HEK293 (cell line): ENCODE measurements around the gene PPP2R1B.
A peak's percentile ranks its signal among the peaks of the same experiment; 100 is the strongest.

ENCODE experiments used
- BCL11B ChIP-seq: fragments of 450-650 bp; formaldehyde crosslinking; IDR thresholded peaks from 2 replicates; pipeline ENCODE4 v1.5.1; 2016; ENCODE audit warnings: low read depth, missing biosample characterization, missing genetic modification characterization
- FEZF1 ChIP-seq: fragments of 450-650 bp; formaldehyde crosslinking; IDR thresholded peaks from 2 replicates; pipeline ENCODE4 v1.5.1; 2016; ENCODE audit warnings: missing biosample characterization, missing genetic modification characterization
- IKZF3 ChIP-seq: fragments of 450-650 bp; IDR thresholded peaks from 2 replicates; pipeline ENCODE4 v1.5.0; 2018; ENCODE audit warnings: missing biosample characterization, mild to moderate bottlenecking, missing genetic modification characterization, moderate library complexity
- KLF10 ChIP-seq: fragments of 450-650 bp; IDR thresholded peaks from 2 replicates; pipeline ENCODE4 v1.5.1; 2018; ENCODE audit warnings: missing biosample characterization, mild to moderate bottlenecking, missing genetic modification characterization
- KLF8 ChIP-seq: fragments of 450-650 bp; formaldehyde crosslinking; IDR thresholded peaks from 2 replicates; pipeline ENCODE4 v1.5.1; 2016; ENCODE audit warnings: missing biosample characterization, missing genetic modification characterization
- SP3 ChIP-seq: fragments of 450-650 bp; formaldehyde crosslinking; IDR thresholded peaks from 2 replicates; pipeline ENCODE4 v1.5.1; 2016; ENCODE audit warnings: missing biosample characterization, missing genetic modification characterization
- ZBTB21 ChIP-seq: fragments of 450-650 bp; formaldehyde crosslinking; IDR thresholded peaks from 2 replicates; pipeline ENCODE4 v1.5.1; 2017; ENCODE audit warnings: missing biosample characterization, missing genetic modification characterization
- ZFP3 ChIP-seq: fragments of 450-650 bp; formaldehyde crosslinking; IDR thresholded peaks from 2 replicates; pipeline ENCODE4 v1.5.1; 2016; ENCODE audit warnings: low read depth, missing biosample characterization, missing genetic modification characterization
- ZNF10 ChIP-seq: fragments of 450-650 bp; formaldehyde crosslinking; IDR thresholded peaks from 2 replicates; pipeline ENCODE4 v1.5.1; 2017; ENCODE audit warnings: missing biosample characterization, missing genetic modification characterization
- ZNF175 ChIP-seq: fragments of 450-650 bp; formaldehyde crosslinking; IDR thresholded peaks from 2 replicates; pipeline ENCODE4 v1.5.1; 2016; ENCODE audit warnings: missing biosample characterization, missing genetic modification characterization
- ZNF202 ChIP-seq: fragments of 450-650 bp; formaldehyde crosslinking; IDR thresholded peaks from 2 replicates; pipeline ENCODE4 v1.5.1; 2016; ENCODE audit warnings: missing biosample characterization, missing genetic modification characterization, borderline replicate concordance
- ZNF221 ChIP-seq: fragments of 450-650 bp; formaldehyde crosslinking; IDR thresholded peaks from 2 replicates; pipeline ENCODE4 v1.5.1; 2017; ENCODE audit warnings: missing biosample characterization, missing genetic modification characterization, borderline replicate concordance
- ZNF366 ChIP-seq: fragments of 450-650 bp; formaldehyde crosslinking; conservative IDR thresholded peaks from 2 replicates; pipeline ENCODE4 v1.5.1; 2016; ENCODE audit warnings: missing biosample characterization, missing genetic modification characterization
- ZNF391 ChIP-seq: fragments of 450-650 bp; formaldehyde crosslinking; IDR thresholded peaks from 2 replicates; pipeline ENCODE4 v1.5.1; 2016; ENCODE audit warnings: low read depth, missing biosample characterization, missing genetic modification characterization, borderline replicate concordance
- ZNF423 ChIP-seq: fragments of 450-650 bp; formaldehyde crosslinking; IDR thresholded peaks from 2 replicates; pipeline ENCODE4 v1.5.1; 2016; ENCODE audit warnings: missing biosample characterization, missing genetic modification characterization
- ZNF529 ChIP-seq: fragments of 450-650 bp; formaldehyde crosslinking; IDR thresholded peaks from 2 replicates; pipeline ENCODE4 v1.5.1; 2017; ENCODE audit warnings: missing genetic modification characterization, missing biosample characterization; ENCODE audit not compliant: insufficient replicate concordance
- ZNF701 ChIP-seq: fragments of 450-650 bp; formaldehyde crosslinking; IDR thresholded peaks from 2 replicates; pipeline ENCODE4 v1.5.1; 2016; ENCODE audit warnings: missing biosample characterization, missing genetic modification characterization
- ZNF785 ChIP-seq: fragments of 450-650 bp; formaldehyde crosslinking; IDR thresholded peaks from 2 replicates; pipeline ENCODE4 v1.5.1; 2016; ENCODE audit warnings: missing biosample characterization, missing genetic modification characterization
- ZSCAN16 ChIP-seq: fragments of 450-650 bp; formaldehyde crosslinking; IDR thresholded peaks from 2 replicates; pipeline ENCODE4 v1.5.1; 2016; ENCODE audit warnings: missing biosample characterization, missing genetic modification characterization
- TF ChIP-seq, protein P1 (sequence below): fragments of 450-650 bp; formaldehyde crosslinking; IDR thresholded peaks from 2 replicates; pipeline ENCODE4 v1.5.1; 2016; ENCODE audit warnings: missing biosample characterization, missing genetic modification characterization
- TF ChIP-seq, protein P2 (sequence below): fragments of 450-650 bp; formaldehyde crosslinking; conservative IDR thresholded peaks from 2 replicates; pipeline ENCODE4 v1.5.1; 2016; ENCODE audit warnings: low read depth, missing biosample characterization, missing genetic modification characterization
- TF ChIP-seq, protein P3 (sequence below): fragments of 450-650 bp; formaldehyde crosslinking; IDR thresholded peaks from 2 replicates; pipeline ENCODE4 v1.5.1; 2016; ENCODE audit warnings: missing biosample characterization, missing genetic modification characterization
- TF ChIP-seq, protein P4 (sequence below): fragments of 450-650 bp; formaldehyde crosslinking; IDR thresholded peaks from 2 replicates; pipeline ENCODE4 v1.5.1; 2016; ENCODE audit warnings: missing biosample characterization, missing genetic modification characterization
- TF ChIP-seq, protein P5 (sequence below): fragments of 450-650 bp; IDR thresholded peaks from 2 replicates; pipeline ENCODE4 v1.5.1; 2018; ENCODE audit warnings: missing biosample characterization, missing genetic modification characterization
- TF ChIP-seq, protein P6 (sequence below): fragments of 450-650 bp; formaldehyde crosslinking; IDR thresholded peaks from 2 replicates; pipeline ENCODE4 v1.5.1; 2017; ENCODE audit warnings: missing biosample characterization, missing genetic modification characterization
- TF ChIP-seq, protein P7 (sequence below): fragments of 450-650 bp; formaldehyde crosslinking; IDR thresholded peaks from 2 replicates; pipeline ENCODE4 v1.5.1; 2016; ENCODE audit warnings: missing biosample characterization, missing genetic modification characterization

Gene PPP2R1B

DNA sequence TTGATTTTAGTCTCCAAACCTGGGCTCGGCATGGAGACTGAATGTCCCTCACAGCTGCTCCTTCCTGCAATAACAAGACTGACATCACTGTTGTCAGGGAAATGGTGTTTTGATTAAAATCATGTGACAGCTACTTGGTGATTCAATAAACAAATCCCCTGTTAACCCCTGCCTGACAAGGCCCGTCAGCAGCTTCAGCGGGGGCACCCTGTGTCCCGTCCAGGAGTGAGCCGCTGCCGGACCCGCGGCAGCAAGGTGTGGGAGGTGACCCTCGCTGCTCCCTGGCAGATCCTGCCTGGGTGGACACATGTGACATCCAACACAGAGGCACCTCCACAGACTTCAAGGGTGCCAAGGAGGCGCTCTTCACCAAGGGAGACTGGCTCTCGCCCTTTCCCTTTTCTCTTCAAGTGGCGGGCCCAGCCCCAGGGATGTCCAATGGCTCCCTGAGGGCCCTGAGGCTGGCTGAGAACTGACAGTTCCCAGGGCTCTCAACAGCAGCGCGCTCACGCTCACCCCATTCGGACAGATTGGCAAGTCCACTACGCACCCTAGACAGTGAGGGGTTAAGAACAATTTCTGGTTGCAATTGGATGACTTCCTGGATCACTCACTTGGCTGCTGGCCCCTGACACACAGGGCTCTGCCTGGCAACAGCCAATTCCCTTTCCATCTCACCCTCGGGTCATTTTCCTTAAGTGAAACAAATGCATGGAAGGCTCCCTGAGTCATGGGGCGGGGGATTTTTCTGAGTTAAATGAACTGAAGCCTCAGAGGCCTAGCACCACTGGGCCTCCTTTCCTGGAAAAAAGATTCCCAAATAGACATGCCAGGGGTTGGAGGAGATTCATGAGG, 30.7 kb downstream of the PPP2R1B start (continued):
- TF ChIP-seq ZNF10 (tag by site-specific recombination) (0 out of 2 replicates have a peak, but pooled peaks have one; percentile 8), ZFP3 (tag by site-specific recombination) (no peak), ZBTB21 (tag by site-specific recombination) (0 out of 2 replicates have a peak, but pooled peaks have one; percentile 19), ZNF785 (tag by site-specific recombination) (no peak), ZNF202 (tag by site-specific recombination) (no peak), ZNF423 (tag by site-specific recombination) (no peak), ZNF366 (tag by site-specific recombination) (no peak), FEZF1 (tag by site-specific recombination) (peak; percentile 11; the same call in 1 of the 2 replicates), ZSCAN16 (tag by site-specific recombination) (no peak), ZNF701 (tag by site-specific recombination) (no peak), BCL11B (tag by site-specific recombination) (no peak), KLF10 (tag by site-specific recombination) (no peak), IKZF3 (peak; percentile 37; the same call in 1 of the 2 replicates), ZNF391 (tag by site-specific recombination) (no peak; the same call in 1 of the 2 replicates), SP3 (tag by site-specific recombination) (no peak), ZNF529 (tag by site-specific recombination) (no peak), ZNF175 (tag by site-specific recombination) (no peak), ZNF221 (tag by site-specific recombination) (no peak), KLF8 (tag by site-specific recombination) (peak; percentile 37; the same call in 1 of the 2 replicates)
- TF ChIP-seq, protein P1, sequence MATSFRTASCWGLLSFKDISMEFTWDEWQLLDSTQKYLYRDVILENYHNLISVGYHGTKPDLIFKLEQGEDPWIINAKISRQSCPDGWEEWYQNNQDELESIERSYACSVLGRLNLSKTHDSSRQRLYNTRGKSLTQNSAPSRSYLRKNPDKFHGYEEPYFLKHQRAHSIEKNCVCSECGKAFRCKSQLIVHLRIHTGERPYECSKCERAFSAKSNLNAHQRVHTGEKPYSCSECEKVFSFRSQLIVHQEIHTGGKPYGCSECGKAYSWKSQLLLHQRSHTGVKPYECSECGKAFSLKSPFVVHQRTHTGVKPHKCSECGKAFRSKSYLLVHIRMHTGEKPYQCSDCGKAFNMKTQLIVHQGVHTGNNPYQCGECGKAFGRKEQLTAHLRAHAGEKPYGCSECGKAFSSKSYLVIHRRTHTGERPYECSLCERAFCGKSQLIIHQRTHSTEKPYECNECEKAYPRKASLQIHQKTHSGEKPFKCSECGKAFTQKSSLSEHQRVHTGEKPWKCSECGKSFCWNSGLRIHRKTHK (tag by site-specific recombination): no peak
- TF ChIP-seq, protein P2, sequence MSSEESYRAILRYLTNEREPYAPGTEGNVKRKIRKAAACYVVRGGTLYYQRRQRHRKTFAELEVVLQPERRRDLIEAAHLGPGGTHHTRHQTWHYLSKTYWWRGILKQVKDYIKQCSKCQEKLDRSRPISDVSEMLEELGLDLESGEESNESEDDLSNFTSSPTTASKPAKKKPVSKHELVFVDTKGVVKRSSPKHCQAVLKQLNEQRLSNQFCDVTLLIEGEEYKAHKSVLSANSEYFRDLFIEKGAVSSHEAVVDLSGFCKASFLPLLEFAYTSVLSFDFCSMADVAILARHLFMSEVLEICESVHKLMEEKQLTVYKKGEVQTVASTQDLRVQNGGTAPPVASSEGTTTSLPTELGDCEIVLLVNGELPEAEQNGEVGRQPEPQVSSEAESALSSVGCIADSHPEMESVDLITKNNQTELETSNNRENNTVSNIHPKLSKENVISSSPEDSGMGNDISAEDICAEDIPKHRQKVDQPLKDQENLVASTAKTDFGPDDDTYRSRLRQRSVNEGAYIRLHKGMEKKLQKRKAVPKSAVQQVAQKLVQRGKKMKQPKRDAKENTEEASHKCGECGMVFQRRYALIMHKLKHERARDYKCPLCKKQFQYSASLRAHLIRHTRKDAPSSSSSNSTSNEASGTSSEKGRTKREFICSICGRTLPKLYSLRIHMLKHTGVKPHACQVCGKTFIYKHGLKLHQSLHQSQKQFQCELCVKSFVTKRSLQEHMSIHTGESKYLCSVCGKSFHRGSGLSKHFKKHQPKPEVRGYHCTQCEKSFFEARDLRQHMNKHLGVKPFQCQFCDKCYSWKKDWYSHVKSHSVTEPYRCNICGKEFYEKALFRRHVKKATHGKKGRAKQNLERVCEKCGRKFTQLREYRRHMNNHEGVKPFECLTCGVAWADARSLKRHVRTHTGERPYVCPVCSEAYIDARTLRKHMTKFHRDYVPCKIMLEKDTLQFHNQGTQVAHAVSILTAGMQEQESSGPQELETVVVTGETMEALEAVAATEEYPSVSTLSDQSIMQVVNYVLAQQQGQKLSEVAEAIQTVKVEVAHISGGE (tag by site-specific recombination): no peak
- TF ChIP-seq, protein P3, sequence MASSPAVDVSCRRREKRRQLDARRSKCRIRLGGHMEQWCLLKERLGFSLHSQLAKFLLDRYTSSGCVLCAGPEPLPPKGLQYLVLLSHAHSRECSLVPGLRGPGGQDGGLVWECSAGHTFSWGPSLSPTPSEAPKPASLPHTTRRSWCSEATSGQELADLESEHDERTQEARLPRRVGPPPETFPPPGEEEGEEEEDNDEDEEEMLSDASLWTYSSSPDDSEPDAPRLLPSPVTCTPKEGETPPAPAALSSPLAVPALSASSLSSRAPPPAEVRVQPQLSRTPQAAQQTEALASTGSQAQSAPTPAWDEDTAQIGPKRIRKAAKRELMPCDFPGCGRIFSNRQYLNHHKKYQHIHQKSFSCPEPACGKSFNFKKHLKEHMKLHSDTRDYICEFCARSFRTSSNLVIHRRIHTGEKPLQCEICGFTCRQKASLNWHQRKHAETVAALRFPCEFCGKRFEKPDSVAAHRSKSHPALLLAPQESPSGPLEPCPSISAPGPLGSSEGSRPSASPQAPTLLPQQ (tag by site-specific recombination): peak; percentile 96
- TF ChIP-seq, protein P4, sequence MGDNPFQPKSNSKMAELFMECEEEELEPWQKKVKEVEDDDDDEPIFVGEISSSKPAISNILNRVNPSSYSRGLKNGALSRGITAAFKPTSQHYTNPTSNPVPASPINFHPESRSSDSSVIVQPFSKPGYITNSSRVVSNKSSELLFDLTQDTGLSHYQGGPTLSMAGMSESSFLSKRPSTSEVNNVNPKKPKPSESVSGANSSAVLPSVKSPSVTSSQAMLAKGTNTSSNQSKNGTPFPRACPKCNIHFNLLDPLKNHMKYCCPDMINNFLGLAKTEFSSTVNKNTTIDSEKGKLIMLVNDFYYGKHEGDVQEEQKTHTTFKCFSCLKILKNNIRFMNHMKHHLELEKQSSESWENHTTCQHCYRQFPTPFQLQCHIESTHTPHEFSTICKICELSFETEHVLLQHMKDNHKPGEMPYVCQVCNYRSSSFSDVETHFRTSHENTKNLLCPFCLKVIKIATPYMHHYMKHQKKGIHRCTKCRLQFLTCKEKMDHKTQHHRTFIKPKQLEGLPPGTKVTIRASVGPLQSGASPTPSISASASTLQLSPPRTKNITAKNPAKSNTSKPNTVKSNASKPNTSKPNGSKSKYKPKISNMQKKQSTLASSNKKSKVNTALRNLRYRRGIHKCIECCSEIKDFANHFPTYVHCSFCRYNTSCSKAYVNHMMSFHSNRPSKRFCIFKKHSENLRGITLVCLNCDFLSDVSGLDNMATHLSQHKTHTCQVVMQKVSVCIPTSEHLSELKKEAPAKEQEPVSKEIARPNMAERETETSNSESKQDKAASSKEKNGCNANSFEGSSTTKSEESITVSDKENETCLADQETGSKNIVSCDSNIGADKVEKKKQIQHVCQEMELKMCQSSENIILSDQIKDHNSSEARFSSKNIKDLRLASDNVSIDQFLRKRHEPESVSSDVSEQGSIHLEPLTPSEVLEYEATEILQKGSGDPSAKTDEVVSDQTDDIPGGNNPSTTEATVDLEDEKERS (tag by site-specific recombination): no peak
- TF ChIP-seq, protein P5, sequence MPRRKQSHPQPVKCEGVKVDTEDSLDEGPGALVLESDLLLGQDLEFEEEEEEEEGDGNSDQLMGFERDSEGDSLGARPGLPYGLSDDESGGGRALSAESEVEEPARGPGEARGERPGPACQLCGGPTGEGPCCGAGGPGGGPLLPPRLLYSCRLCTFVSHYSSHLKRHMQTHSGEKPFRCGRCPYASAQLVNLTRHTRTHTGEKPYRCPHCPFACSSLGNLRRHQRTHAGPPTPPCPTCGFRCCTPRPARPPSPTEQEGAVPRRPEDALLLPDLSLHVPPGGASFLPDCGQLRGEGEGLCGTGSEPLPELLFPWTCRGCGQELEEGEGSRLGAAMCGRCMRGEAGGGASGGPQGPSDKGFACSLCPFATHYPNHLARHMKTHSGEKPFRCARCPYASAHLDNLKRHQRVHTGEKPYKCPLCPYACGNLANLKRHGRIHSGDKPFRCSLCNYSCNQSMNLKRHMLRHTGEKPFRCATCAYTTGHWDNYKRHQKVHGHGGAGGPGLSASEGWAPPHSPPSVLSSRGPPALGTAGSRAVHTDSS (tag by site-specific recombination): no peak
- TF ChIP-seq, protein P6, sequence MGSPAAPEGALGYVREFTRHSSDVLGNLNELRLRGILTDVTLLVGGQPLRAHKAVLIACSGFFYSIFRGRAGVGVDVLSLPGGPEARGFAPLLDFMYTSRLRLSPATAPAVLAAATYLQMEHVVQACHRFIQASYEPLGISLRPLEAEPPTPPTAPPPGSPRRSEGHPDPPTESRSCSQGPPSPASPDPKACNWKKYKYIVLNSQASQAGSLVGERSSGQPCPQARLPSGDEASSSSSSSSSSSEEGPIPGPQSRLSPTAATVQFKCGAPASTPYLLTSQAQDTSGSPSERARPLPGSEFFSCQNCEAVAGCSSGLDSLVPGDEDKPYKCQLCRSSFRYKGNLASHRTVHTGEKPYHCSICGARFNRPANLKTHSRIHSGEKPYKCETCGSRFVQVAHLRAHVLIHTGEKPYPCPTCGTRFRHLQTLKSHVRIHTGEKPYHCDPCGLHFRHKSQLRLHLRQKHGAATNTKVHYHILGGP (tag by site-specific recombination): no peak
- TF ChIP-seq, protein P7, sequence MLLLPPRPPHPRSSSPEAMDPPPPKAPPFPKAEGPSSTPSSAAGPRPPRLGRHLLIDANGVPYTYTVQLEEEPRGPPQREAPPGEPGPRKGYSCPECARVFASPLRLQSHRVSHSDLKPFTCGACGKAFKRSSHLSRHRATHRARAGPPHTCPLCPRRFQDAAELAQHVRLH (tag by site-specific recombination): no peak
